Ramos (cell line): Measurements from ENCODE around the gene ADGRE3.

Experiments used
- in situ Hi-C: fragments of 300-500 bp; cut with MboI; formaldehyde crosslinking; loops from one replicate; pipeline ENCODE4 v1.14.3; 2022; ENCODE audit warnings: low sequenced_read_pairs; ENCODE audit not compliant: unreplicated experiment

ADGRE3 gene, protein sequence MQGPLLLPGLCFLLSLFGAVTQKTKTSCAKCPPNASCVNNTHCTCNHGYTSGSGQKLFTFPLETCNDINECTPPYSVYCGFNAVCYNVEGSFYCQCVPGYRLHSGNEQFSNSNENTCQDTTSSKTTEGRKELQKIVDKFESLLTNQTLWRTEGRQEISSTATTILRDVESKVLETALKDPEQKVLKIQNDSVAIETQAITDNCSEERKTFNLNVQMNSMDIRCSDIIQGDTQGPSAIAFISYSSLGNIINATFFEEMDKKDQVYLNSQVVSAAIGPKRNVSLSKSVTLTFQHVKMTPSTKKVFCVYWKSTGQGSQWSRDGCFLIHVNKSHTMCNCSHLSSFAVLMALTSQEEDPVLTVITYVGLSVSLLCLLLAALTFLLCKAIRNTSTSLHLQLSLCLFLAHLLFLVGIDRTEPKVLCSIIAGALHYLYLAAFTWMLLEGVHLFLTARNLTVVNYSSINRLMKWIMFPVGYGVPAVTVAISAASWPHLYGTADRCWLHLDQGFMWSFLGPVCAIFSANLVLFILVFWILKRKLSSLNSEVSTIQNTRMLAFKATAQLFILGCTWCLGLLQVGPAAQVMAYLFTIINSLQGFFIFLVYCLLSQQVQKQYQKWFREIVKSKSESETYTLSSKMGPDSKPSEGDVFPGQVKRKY

DNA sequence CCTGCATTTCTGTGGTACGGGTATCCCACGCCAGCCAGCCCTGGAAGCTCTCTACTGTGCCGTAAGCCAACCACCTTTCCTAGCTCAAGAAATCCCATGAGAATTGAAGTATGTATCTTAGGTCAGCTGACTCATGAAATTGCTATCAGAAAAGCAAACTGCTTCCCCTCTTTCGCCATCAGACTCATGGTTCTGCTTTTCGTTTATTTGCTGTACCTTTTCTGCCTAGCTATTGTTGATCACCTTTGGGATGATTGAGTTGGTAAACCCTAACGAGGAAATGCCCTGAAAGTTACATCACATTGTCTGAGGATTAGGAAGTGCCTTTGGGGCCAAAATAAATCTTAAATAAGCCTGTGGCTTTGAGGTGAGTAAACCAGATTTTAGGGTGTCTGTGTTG is at the start of gene ADGRE3:
TSS of gene ADGRE3 (minus strand) at position 81 of the 400 bp plus-strand sequence. CDS start at position 7, 74 bp downstream.
- in situ Hi-C loops: no loop called here

DNA sequence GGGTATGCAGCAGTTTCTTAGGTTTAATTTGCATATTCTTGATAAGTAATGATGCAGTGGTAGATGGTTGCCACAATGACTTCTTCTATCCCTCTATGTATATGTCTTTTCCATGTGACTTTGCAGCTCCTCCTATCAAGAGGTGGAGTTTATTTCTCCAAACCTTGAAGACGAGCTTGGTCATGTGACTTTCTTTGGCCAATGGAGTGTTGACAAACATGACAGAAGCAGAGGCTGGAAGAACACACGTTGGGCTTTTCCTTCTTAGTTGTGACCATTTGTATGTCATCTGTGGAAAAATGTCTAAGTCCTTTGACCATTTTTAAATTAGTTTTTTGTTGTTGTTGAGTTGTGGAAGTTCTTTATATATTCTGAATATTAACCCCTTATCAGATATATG is 47.5 kb upstream of the ADGRE3 start:
- in situ Hi-C loops: no loop called here

DNA sequence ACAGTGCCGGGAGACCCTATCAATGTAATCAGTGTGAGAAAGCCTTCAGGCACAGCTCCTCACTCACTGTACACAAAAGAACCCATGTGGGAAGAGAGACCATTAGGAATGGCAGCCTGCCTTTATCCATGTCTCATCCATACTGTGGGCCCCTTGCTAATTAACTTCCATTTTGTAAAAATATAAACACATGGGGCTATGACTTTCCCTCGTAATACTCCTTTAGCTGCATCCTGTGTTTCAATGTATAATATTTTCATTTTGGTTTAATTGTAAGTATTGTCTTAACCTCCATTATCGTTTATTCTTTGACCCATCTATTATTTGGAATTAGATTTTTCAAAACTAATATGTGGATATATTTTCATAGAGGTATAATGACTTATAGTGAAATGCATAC is 44.5 kb upstream of the ADGRE3 start:
- in situ Hi-C loops: no loop called here

DNA sequence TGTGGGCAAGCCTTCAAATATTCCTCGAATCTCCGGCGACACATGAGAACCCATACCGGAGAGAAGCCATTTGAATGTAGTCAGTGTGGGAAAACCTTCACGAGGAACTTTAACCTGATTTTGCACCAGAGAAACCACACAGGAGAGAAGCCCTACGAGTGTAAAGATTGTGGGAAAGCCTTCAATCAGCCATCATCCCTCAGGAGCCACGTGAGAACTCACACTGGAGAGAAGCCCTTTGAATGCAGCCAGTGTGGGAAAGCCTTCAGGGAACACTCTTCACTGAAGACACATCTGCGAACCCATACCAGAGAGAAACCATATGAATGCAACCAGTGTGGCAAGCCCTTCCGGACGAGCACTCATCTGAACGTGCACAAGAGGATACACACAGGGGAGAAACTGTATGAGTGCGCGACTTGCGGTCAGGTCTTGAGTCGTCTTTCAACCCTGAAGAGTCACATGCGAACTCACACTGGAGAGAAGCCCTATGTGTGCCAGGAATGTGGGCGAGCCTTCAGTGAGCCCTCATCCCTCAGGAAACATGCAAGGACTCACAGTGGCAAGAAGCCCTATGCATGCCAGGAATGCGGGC is 44.0 kb upstream of the ADGRE3 start:
- in situ Hi-C loops: no loop called here

DNA sequence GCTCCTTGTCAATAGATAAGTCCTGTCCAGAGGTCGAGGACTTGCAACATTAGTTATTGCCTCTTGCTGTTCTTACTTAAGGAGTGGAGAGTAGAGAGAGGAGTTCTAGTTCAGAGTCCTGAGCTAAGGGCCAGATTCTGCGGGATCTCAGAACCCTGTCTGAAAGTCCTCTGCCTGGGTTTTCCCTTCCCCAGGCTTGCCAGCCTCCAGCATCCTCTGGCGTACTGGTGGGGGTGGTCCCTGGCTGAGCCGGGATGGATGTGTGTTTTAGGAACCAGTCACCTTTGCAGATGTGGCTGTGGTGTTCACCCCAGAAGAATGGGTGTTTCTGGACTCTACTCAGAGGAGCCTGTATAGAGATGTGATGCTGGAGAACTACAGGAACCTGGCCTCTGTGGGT is 41.2 kb upstream of the ADGRE3 start:
- in situ Hi-C loops: no loop called here

DNA sequence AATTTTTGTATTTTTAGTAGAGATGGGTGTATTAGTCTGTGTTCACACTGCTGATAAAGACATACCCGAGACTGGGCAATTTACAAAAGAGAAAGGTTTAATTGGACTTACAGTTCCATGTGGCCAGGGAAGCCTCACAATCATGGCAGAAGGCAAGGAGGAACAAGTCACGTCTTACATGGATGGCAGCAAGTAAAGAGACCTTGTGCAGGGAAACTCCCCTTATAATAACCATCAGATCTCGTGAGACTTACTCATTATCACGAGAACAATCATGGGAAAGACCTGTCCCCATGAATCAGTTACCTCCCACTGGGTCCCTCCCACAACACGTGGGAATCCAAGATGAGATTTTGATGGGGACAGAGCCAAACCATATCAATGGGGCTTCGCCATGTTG is 29.8 kb upstream of the ADGRE3 start:
- in situ Hi-C loops: no loop called here

DNA sequence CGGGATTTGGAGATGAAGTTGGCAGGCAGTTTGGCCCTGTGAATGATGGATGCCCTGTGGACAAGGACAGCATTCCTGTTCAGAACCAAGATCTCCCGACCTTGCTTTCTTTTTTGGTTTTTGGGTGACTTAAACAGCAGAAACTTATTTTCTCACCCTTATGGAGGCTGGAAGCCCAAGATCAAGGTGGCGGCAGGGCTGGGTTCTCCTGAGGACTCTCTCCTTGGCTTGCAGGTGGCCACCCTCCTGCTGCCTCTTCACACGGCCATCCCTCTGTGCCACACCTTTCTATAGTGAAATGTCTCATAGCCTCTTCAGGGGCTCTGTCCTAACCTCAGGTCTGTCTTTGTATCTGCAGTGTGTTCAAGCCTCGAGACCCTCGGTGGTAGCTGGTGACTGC is 29.2 kb upstream of the ADGRE3 start:
- in situ Hi-C loops: no loop called here

DNA sequence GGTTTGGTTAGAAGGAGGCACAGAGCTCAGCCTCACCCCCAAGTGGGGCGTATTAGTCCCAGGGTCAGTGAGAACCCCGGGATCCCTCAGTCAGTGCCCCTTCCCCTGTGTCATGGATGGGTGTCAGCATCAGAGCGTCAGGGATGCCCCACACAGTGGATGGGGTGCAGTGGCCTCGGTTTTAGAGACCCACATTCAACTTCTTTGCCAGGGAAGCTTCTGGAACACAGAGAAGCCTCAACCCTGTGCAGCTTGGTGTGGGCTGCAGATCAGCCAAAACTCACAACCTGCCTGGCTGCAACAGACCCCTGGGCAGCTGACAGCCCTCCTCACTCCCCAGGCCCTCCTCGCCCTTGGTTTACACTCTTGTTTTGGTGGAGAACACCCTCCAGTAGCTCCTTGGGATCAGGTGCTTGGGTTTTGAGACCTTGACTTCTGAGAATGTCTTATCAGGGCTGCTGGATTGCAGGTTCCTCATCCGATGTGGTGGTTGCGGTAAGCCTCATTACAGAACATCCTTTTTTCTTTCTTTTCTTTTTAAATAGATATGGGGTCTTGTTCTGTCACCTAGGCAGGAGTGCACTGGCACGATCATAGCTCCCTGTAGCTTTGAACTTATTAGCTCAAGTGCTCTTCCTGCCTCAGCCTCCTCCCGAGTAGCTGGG is 26.2 kb upstream of the ADGRE3 start:
- in situ Hi-C loops: no loop called here

DNA sequence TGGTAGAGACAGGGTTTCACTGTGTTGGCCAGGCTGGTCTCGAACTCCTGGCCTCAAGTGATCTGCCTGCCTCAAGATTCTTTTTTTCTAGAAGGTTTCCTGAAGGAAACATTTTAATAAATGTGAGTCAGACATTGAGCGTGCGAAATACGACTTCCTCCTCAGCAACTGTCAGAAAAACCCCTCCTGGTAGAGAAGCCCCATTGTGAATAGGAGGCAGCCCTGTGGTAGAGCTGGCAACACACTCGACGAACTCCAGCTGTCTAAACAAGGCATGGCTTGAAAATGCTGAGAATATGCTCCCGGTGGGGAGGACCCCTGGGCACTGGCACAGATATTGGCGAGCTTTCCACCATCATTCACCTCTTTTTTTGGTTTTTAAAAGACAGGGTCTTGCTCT is 25.0 kb upstream of the ADGRE3 start:
- in situ Hi-C loops: no loop called here

DNA sequence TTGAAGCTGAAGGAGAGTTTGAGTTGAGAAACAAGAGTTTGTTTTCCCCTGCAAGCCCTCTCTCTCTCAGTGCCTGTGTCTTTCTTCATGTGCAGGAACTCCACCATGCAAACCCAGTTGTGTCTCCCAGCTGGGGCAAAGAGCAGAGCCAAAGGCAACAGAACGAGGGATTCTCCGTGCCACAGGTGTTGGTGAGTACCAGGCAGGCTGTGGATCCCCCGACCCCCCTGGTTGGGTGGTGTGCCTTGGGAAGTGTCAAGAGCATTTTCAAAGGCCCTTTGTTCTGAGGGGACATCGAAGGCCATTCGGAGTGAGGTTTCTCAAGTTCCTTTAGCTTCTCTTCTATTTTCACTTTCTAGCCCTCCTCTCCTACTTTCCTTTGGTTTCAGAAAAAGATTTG is 20.8 kb upstream of the ADGRE3 start:
- in situ Hi-C loops: no loop called here

DNA sequence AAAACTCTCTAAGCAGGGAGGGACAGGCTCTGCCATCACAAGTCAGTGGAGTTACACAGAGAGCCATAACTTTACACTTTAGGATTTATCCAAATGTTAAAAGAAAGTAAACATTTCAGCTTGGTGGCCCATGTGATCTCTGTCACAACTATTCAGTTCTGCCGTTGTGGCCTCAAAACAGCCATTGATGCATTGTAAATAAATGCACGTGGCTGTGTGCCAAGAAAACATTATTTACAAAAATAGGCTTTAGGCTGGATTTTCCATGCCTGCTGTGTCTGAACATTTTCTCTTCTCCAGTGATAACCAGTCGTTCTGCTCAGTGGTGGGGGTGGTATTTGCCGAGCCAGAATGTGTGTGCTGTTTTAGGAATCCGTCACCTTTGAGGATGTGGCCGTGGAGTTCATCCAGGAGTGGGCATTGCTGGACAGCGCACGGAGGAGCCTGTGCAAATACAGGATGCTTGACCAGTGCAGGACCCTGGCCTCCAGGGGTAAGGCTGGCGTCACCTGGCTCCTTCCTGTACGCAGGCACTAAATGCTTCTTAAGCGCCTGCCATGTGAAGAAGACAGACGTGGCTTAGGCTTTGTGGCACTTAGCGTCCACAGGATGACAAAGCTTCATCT is 20.1 kb upstream of the ADGRE3 start:
- in situ Hi-C loops: no loop called here

DNA sequence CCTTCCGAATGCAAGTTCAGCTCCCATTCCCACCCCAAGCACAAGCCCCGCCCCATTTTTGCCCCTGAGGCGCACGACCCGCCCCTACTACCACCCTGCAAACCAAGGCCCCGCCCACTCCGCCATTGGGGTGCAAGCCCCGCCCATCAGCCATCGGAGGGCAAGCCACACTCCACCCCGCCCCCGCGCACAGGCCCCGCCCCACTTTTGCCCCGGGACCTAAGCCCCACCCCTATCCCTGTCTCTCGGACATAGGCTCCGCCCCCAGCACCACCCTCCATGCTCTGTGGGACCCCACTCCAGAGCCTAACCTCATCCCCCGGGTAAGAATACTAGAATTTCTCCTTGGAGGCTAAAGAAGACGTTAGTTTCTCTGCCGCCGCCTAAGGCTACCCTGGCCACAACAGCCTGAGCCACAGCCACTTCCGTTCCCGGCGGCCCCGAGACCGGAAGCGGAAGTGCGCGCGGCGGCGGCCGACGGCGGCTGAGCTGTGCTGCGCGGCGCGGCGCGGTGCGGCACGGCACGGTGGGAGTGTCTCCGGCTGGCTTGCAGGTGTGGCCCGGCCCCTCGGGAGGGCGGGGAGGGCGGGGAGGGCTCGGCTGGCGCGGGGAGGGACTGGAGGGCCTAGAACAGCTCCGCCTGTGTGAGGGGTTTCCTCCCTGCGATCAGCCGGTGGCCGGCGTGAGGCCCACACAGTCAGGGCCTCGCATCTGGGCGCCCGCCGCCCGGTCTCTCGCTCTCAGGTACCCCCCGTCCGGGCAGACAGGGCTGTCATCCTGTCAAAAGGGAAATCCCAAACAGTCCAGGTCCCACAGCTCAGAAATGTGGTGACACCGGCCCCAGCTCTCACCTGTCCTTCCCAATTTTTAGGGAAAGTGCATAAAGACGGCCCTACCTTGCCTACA is 15.2 kb upstream of the ADGRE3 start, which contains the start of gene ZNF333:
TSS of gene ZNF333 (plus strand) at position 451 of the 906 bp plus-strand sequence. CDS start 3,444 bp downstream, outside the sequence.
- in situ Hi-C loops: loop anchor here (5.0 kb wide), 1 partner anchor 118 kb away; the partner anchor contains the start of gene NDUFB7

DNA sequence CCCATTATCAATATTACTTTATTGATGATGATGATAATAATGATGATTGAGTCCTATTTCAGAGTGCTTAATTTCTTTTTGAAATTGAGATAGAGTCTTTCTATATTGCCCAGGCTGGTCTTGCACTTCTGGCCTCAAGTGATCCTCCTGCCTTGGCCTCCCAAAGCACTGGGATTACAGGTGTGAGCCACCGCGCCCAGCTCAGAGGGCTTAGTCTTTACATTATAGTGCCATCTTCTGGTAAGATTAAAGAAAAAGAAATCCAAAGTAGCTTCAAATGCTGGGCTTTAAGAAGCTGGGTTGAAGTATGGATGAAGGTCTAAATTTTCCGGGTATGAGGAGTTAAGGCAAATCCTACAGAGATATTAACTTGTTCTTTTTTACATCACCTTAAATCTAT is 11.8 kb upstream of the ADGRE3 start:
- in situ Hi-C loops: loop anchor here (5.0 kb wide), 1 partner anchor 114 kb away; the partner anchor contains the start of gene NDUFB7

DNA sequence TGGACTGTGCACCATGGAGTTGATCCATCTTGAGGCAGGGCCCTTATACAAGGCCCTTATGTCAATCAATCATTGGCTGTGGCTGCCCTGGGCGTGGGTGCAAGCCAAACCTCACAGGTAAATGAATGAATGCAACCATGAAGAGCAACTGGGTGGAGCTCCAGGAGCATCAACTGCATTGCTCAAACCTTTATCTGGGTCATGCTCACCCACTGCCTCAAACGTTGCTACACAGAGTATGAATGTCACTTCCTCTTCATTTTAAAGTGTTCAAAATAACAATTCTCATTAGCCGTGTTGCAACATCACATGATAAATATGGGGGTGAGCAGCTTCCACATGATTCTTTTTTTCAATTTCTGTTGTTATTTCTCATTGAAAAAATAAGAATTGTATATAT is 8.8 kb upstream of the ADGRE3 start:
- in situ Hi-C loops: no loop called here

DNA sequence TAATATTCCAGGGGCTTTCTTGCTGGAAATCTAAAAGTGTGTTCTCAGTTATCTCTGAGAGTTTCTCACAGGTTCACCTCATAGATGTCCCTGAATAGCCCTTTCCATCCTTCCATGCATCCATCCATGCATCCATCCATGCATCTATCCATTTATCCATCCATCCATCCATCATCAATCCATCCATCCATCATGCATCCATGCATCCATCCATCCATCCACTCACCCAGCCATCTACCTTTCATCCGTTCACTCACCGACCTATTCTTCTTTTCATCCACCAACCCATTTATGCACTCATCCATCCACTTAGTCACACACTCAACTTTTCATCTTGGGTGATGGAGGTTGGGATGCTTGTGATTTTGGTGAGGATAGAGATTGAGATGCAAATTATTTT is 7.4 kb upstream of the ADGRE3 start:
- in situ Hi-C loops: no loop called here

DNA sequence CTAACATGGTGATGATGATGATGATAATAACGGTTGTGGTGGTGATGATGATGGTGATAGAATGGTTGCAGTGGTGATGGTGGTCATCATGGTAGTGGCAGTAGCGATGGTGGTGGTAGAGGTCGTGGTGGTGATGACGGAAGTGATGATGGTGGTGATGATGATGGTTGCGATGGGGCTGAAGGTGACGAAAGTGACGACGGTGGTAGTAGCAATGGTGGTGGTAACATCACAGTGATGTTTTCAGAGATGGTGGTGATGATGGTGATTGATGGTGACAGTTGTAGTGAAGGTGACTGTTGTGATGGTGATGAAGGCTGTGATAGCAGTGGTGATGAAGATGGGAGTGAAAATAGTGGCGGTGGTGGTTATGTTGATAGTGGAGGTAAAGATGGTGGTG is 3.6 kb upstream of the ADGRE3 start:
- in situ Hi-C loops: no loop called here

DNA sequence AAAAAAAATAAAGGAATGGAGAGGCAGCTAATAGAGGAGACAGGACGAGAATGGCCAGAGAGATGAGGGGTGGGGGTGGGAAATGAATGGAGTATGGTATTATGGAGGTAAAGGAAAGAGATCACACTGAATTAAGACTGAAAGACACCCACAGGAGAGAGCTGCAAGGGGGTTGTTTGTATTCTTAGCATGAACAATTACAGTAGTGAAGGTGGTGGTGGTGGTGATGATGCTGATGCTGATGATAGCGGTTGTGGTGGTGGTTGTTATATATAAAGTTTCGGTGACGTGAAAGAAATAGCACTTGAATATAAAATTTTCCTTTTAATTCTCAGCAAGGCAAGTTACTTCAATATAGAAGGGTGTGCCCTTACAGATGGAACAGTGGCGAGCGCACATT is 2.8 kb upstream of the ADGRE3 start:
- in situ Hi-C loops: no loop called here

DNA sequence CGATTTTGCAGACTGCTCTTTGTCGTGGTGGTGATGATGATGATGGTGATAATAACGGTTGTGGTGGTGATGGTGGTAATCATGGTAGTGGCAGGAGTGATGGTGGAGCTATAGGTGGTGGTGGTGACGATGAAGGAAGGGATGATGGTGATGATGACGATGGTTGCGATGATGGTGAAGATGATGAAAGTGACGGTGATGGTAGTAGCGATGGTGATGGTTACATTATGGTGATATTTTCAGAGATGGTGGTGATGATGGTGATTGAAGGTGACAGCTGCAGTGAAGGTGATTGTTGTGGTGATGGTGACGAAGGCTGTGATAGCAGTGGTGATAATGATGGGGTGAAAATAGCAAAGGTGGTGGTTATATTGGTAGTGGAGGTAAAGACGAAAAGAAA is 2.1 kb upstream of the ADGRE3 start:
- in situ Hi-C loops: no loop called here

DNA sequence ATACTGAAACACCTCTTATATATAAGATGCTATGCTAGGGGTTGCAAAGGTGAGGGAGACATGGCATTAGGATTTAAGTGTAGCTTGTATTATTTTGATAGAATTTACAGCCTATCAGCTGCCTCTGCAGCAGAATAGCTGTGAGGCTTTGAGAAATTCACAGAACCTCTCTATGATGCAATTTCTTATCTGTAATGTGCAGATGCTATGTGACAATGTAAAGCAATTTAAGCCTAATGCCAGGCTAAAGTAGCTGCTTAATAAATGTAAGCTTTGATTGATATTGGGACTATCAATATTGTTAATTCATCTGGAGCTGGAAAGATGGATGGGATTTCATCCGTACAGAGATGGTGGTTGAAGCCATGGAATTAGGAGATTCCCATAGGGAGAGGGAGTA is 1.6 kb downstream of the ADGRE3 start:
- in situ Hi-C loops: no loop called here
